Measurements from ENCODE around the gene GALNT16. TPM values are rescaled to one million over a fixed set of nuclear protein-coding genes. Genes with fewer than 3 reads are reported as not detected.
A peak's percentile ranks its signal among the peaks of the same experiment; 100 is the strongest.
"Not testable (repeated sequence)": the region's sequence is repeated elsewhere in the genome, so short reads cannot be mapped to it uniquely, and the experiment has no call there.

Gene GALNT16
- total RNA-seq: 1 to 10 TPM; 5.6 to 6.3 TPM
- polyA plus RNA-seq (ENCODE audit: insufficient read depth, low read depth, low replicate concordance): 11.1 TPM
- long read RNA-seq, donor 1, full-length matches to known transcripts: 4 of 4 reads
- long read RNA-seq, donor 1, partial matches to known transcripts: 0 of 4 reads
- long read RNA-seq, donor 1, other reads (novel, unspliced or antisense): 0 of 4 reads
- long read RNA-seq, donor 2: 0 reads

DNA sequence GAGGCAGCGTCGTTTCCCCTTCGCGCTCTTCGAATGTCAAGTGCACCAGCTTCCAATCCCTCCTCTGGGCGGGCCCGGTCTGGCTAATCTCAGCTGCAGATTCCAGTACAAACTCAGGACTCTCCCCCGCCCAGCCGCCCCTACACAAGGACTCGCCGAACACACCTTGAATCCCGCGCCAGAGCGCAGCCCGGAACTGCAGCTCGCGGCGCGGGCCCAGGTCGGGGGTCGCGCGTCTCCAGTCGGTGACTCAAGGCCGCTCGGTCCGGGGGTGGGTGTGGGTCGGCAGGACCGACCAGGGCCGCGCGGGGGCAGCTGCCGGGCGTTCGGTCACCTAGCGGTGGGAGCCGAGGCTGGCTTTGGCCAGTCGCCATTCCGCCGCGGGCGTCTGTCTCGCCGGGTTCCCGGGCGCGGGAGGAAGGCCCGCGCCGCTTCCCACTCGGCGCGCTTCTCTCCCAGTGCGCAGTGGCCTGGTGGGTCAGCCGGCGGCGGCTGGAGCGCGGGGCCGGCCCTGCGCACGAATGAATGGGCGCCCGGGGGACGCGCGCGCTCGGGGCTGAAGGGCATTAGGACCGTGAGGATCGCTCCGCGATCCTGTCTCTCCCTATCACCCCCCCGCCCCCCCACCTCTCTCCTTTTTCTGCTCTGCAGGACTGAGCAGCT, at the start of gene GALNT16:
TSS of gene GALNT16 (plus strand) at position 632 of the 663 bp plus-strand sequence. CDS start 133 bp downstream, outside the sequence.
- 0 to 1% methylated on average over 5 to 70 of the region's 74 CpGs for WGBS, 2 donors
- intact Hi-C loops (cut with DNase I; ENCODE audit: low total_unique reads): no loop called here
- Histone ChIP-seq H3K27me3 (no peaks in the 10 kb centered on the region), H3K4me3 (peak within 1 kb of the TSS; percentile 55 to 64), H3K4me1 (peaks cover 5% of the 10 kb centered on the region), H3K9me3 (no peaks in the 10 kb centered on the region), H3K36me3 (ENCODE audit: low read depth, missing control alignments) (no peaks in the 10 kb centered on the region), H3K27ac (no peak within 1 kb of the TSS)
- TF ChIP-seq, protein P1, sequence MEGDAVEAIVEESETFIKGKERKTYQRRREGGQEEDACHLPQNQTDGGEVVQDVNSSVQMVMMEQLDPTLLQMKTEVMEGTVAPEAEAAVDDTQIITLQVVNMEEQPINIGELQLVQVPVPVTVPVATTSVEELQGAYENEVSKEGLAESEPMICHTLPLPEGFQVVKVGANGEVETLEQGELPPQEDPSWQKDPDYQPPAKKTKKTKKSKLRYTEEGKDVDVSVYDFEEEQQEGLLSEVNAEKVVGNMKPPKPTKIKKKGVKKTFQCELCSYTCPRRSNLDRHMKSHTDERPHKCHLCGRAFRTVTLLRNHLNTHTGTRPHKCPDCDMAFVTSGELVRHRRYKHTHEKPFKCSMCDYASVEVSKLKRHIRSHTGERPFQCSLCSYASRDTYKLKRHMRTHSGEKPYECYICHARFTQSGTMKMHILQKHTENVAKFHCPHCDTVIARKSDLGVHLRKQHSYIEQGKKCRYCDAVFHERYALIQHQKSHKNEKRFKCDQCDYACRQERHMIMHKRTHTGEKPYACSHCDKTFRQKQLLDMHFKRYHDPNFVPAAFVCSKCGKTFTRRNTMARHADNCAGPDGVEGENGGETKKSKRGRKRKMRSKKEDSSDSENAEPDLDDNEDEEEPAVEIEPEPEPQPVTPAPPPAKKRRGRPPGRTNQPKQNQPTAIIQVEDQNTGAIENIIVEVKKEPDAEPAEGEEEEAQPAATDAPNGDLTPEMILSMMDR (IDR thresholded peaks at IDR 0.05): peak in 1 of 3 experiments; percentile 8
- no peak for TF ChIP-seq POLR2A (IDR thresholded peaks at IDR 0.05)
- peak; percentile 36 for DNase-seq

DNA sequence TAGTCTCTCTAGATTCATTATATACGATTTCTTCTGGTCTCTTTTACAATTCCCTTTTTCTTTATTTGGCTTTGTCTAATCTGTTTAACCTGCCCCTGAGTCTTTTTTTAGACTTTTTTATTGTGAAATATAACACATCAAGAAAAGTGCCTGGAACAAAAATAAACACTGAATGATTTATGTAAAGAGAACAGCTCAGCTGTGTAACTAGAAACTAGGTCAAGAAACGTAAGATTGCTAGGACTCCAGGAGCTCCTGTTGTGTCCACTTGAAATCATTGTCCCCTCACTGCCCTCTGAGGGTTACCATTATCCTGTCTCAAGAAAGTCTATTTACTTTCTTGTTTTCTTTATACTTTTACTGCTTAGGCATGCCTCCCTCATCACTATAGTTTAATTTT, 45.6 kb upstream of the GALNT16 start:
- H3K9me3 ChIP-seq: no peaks in the 10 kb centered on the region
- intact Hi-C loops (cut with DNase I; ENCODE audit: low total_unique reads): no loop called here
- no peaks in the 10 kb centered on the region for H3K27me3 ChIP-seq
- H3K4me1 ChIP-seq: no peaks in the 10 kb centered on the region
- DNase-seq: no peak
- H3K27ac ChIP-seq: no peak overlapping the region
- no peaks in the 10 kb centered on the region for H3K36me3 ChIP-seq (ENCODE audit: low read depth, missing control alignments)
- TF ChIP-seq, protein P1 (IDR thresholded peaks at IDR 0.05): no peak
- no peak for TF ChIP-seq POLR2A (IDR thresholded peaks at IDR 0.05)
- H3K4me3 ChIP-seq: no peak overlapping the region
- WGBS, 2 donors: 64 to 68% methylated on average over 2 of the region's 2 CpGs

DNA sequence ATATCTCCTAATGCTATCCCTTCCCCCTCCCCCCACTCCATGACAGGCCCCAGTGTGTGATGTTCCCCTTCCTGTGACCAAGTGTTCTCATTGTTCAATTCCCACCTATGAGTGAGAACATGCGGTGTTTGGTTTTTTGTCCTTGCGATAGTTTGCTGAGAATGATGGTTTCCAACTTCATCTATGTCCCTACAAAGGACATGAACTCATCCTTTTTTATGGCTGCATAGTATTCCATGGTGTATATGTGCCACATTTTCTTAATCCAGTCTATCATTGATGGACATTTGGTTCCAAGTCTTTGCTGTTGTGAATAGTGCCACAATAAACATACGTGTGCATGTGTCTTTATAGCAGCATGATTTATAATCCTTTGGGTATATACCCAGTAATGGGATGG, 42.3 kb upstream of the GALNT16 start:
- H3K27ac ChIP-seq; H3K36me3 ChIP-seq (ENCODE audit: low read depth, missing control alignments); H3K4me3 ChIP-seq; H3K4me1 ChIP-seq; DNase-seq; intact Hi-C loops (cut with DNase I; ENCODE audit: low total_unique reads); H3K9me3 ChIP-seq; H3K27me3 ChIP-seq: not testable (repeated sequence)
- 92 to 98% methylated on average over 3 of the region's 3 CpGs for WGBS, 2 donors

DNA sequence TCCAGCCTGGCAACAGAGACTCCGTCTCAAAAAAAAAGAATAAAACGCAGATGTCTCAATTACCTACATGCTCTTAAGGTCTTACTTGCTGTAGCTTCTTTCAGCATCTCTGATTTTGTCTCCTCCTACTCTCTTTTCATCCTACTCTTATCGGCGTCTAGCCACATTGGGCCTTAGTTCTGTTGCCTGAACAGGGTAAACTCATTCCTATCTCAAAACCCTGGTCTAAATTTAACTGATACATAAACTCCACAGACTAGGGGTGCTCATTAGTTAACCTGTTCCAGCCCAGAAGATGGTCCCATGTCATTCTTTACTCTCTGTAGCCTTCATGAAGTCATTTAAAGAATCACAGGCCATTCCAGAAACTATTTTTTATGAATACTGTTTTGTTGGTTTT, 35.0 kb upstream of the GALNT16 start:
- no peaks in the 10 kb centered on the region for H3K9me3 ChIP-seq
- no peak overlapping the region for H3K27ac ChIP-seq
- 84 to 92% methylated on average over 4 of the region's 4 CpGs for WGBS, 2 donors
- no peak for DNase-seq
- TF ChIP-seq, protein P1 (IDR thresholded peaks at IDR 0.05): no peak
- no peak for TF ChIP-seq POLR2A (IDR thresholded peaks at IDR 0.05)
- H3K4me1 ChIP-seq: no peaks in the 10 kb centered on the region
- no peaks in the 10 kb centered on the region for H3K27me3 ChIP-seq
- no peaks in the 10 kb centered on the region for H3K36me3 ChIP-seq (ENCODE audit: low read depth, missing control alignments)
- intact Hi-C loops (cut with DNase I; ENCODE audit: low total_unique reads): no loop called here
- no peak overlapping the region for H3K4me3 ChIP-seq

DNA sequence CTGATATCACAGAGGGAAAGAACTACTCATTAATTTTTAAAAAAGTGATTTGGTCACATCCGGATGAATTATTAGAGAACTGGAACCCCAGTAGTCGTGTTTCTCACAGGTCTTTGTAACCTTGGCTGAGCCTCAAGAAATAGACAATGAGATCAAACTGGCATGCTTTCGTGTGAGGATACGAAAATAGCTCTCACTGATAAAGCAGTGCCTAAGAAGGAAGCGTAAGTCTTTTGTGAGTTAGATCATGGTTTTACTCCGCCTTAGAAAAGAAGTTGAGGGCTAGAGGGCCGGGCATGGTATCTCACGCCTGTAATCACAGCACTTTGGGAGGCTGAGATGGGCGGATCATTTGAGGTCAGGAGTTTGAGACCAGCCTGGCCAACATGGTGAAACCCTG, 33.8 kb upstream of the GALNT16 start:
- peak; percentile 23 for DNase-seq
- TF ChIP-seq POLR2A (IDR thresholded peaks at IDR 0.05): no peak
- TF ChIP-seq, protein P1 (IDR thresholded peaks at IDR 0.05): no peak
- 50 to 54% methylated on average over 9 of the region's 9 CpGs for WGBS, 2 donors

More for the DNA sequence above, 33.8 kb upstream of the GALNT16 start:
- Histone ChIP-seq H3K36me3 (ENCODE audit: low read depth, missing control alignments) (no peaks in the 10 kb centered on the region), H3K27ac (no peak overlapping the region), H3K4me3 (no peak overlapping the region), H3K27me3 (no peaks in the 10 kb centered on the region), H3K9me3 (no peaks in the 10 kb centered on the region), H3K4me1 (no peaks in the 10 kb centered on the region)
- intact Hi-C loops (cut with DNase I; ENCODE audit: low total_unique reads): no loop called here
